Stimulated activated naive CD4-positive, alpha-beta T cell treated with Interleukin-2 at 50 U/mL for 16 hours (primary cell): ENCODE data around the gene CEACAM6.

Experiments
- DNase-seq: peaks from one replicate; lab custom pipeline; 2025; lab: John Stamatoyannopoulos, UW

CEACAM6 gene

GRCh38 chr19:41796362-41796761 is 41.0 kb downstream of the CEACAM6 start, which contains the start of gene CEACAM3:
TSS of gene CEACAM3 (plus strand) at chr19:41796587. CDS start at chr19:41796678, 91 bp downstream.
- no peak for DNase-seq

- no peak for DNase-seq
Observed at GRCh38 chr19:41796901-41797300, 41.6 kb downstream of the CEACAM6 start.

GRCh38 chr19:41799444-41800000 is 44.2 kb downstream of the CEACAM6 start:
- DNase-seq = no peak

GRCh38 chr19:41801031-41801430 is 45.7 kb downstream of the CEACAM6 start:
- DNase-seq = no peak

GRCh38 chr19:41801792-41802211 is 46.5 kb downstream of the CEACAM6 start:
- DNase-seq = no peak

GRCh38 chr19:41802770-41803169 is 47.4 kb downstream of the CEACAM6 start:
- no peak for DNase-seq

- no peak for DNase-seq
Observed at GRCh38 chr19:41804336-41804735, 49.0 kb downstream of the CEACAM6 start.

- DNase-seq = no peak
Observed at GRCh38 chr19:41807176-41807575, 51.8 kb downstream of the CEACAM6 start.

GRCh38 chr19:41808663-41809566 is 53.6 kb downstream of the CEACAM6 start:
- DNase-seq = no peak

- DNase-seq = no peak
Observed at GRCh38 chr19:41810301-41810700, 55.0 kb downstream of the CEACAM6 start.

- no peak for DNase-seq
Observed at GRCh38 chr19:41811036-41811435, 55.7 kb downstream of the CEACAM6 start.

GRCh38 chr19:41811981-41812380 is 56.7 kb downstream of the CEACAM6 start:
- DNase-seq = no peak

GRCh38 chr19:41813911-41814310 is 58.6 kb downstream of the CEACAM6 start:
- no peak for DNase-seq

- DNase-seq = no peak
Observed at GRCh38 chr19:41815301-41815700, 60.0 kb downstream of the CEACAM6 start.

GRCh38 chr19:41816761-41817160 is 61.4 kb downstream of the CEACAM6 start:
- DNase-seq = no peak

- peak; percentile 6 for DNase-seq
Observed at GRCh38 chr19:41821003-41821735, 65.8 kb downstream of the CEACAM6 start.
